ENCODE measurements around the gene GK. TPM values are rescaled to one million over a fixed set of nuclear protein-coding genes. Genes with fewer than 3 reads are reported as not detected.
"Not testable (repeated sequence)": the region's sequence is repeated elsewhere in the genome, so short reads cannot be mapped to it uniquely, and the experiment has no call there.

GK gene
- polyA plus RNA-seq, 1 experiment = 31.4 TPM

DNA sequence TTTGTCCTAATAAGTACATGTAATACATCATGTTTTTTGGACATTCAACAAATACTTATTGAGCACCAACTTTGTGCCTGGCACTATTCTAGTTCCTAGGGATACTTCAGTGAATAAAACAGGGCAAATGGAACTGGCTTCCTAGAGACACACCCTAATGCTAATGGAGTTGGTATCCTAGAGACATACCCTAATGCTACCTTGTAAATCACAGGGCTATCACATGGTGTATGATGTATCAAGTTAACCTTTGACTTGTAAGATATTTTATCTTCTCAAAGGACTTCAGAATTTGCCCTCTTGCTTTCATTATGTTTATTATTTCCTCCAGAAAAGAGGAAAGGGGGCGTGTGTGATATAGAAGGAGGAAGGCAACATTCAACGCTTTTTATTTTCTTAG, 10.1 kb downstream of the GK start:
- Histone ChIP-seq H3K27me3 (ENCODE audit: control insufficient read depth, insufficient read depth, low read length) (no peaks in the 10 kb centered on the region), H3K4me3 (ENCODE audit: low read depth, low read length) (no peak overlapping the region), H3K9me3 (ENCODE audit: control insufficient read depth, insufficient read depth, low read length) (no peaks in the 10 kb centered on the region), H3K27ac (ENCODE audit: low read depth, low read length) (no peak overlapping the region)
- TF ChIP-seq, protein P1, sequence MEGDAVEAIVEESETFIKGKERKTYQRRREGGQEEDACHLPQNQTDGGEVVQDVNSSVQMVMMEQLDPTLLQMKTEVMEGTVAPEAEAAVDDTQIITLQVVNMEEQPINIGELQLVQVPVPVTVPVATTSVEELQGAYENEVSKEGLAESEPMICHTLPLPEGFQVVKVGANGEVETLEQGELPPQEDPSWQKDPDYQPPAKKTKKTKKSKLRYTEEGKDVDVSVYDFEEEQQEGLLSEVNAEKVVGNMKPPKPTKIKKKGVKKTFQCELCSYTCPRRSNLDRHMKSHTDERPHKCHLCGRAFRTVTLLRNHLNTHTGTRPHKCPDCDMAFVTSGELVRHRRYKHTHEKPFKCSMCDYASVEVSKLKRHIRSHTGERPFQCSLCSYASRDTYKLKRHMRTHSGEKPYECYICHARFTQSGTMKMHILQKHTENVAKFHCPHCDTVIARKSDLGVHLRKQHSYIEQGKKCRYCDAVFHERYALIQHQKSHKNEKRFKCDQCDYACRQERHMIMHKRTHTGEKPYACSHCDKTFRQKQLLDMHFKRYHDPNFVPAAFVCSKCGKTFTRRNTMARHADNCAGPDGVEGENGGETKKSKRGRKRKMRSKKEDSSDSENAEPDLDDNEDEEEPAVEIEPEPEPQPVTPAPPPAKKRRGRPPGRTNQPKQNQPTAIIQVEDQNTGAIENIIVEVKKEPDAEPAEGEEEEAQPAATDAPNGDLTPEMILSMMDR (IDR thresholded peaks at IDR 0.05; ENCODE audit: low read depth, low read length) = no peak
- ChIA-PET CTCF (no interaction called here), POLR2A (no interaction called here)
- no peak for DNase-seq (ENCODE audit: low read depth, low spot score)

DNA sequence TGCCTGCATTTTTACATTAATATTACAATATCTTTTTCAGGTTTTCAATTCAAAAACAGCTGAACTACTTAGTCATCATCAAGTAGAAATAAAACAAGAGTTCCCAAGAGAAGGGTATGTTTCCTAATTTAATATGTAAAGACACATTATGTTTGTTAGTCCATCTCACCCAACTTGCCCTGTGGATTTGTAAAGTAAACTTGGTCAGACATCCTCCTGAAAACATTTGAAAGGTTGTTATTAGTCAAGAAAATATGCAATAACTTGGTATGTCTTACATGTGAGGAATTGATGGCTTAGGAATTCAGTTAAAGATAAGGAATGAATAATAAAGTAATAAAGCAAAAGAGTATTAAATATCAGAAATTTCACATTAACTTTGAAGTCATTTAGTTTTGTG, 12.2 kb downstream of the GK start:
- H3K4me3 ChIP-seq (ENCODE audit: low read depth, low read length) = no peak overlapping the region
- no peaks in the 10 kb centered on the region for H3K9me3 ChIP-seq (ENCODE audit: control insufficient read depth, insufficient read depth, low read length)
- H3K27ac ChIP-seq (ENCODE audit: low read depth, low read length) = no peak overlapping the region
- ChIA-PET CTCF (no interaction called here), POLR2A (no interaction called here)
- TF ChIP-seq, protein P1 (IDR thresholded peaks at IDR 0.05; ENCODE audit: low read depth, low read length) = no peak
- no peaks in the 10 kb centered on the region for H3K27me3 ChIP-seq (ENCODE audit: control insufficient read depth, insufficient read depth, low read length)
- DNase-seq (ENCODE audit: low read depth, low spot score) = no peak

DNA sequence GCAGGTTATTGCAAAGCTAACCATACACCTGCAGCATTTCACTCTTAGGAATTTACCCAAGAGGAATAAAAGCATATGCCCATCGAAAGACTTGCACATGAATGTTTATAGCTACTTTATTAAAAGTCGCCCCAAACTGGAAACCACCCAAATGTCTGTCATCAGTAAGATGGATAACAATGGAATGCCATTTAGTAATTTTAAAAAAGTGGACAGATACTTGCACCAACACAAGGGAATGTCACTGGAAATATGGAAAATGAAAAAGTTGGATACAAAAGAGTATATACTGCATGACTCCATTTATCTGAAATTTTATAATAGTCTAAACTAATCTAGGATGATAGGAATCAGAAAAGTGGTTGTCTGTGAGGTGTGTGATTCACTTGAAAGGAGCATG, 12.9 kb downstream of the GK start:
- TF ChIP-seq, protein P1 (IDR thresholded peaks at IDR 0.05; ENCODE audit: low read depth, low read length) = no peak
- no peak for DNase-seq (ENCODE audit: low read depth, low spot score)
- Histone ChIP-seq H3K9me3 (ENCODE audit: control insufficient read depth, insufficient read depth, low read length) (no peaks in the 10 kb centered on the region), H3K4me3 (ENCODE audit: low read depth, low read length) (no peak overlapping the region), H3K27ac (ENCODE audit: low read depth, low read length) (no peak overlapping the region), H3K27me3 (ENCODE audit: control insufficient read depth, insufficient read depth, low read length) (no peaks in the 10 kb centered on the region)
- CTCF ChIA-PET = no interaction called here
- POLR2A ChIA-PET = no interaction called here

DNA sequence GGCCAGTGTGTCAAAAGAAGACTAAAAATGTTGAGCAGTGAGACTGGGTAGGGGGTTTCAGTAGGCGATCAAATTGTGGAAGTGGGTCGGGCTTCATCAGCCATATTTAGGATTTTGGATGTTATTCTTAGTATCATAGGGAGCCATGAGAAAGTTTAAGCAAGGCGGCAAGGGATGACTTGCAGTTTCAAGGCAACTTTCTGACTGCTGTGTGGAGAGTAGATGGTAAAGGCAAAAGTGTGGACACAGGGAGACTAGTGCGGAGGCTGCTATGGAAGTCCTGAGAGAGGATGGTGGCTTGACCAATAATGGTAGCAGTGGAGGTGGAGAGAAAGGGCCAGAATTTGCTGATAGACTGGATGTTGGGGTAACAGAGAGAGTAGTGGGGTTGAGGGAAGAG, 15.4 kb downstream of the GK start:
- CTCF ChIA-PET = interaction anchor here (0.7 kb wide), 1 partner anchor 98 kb away, joined by 3 read pairs; no protein-coding TSS in a partner anchor

DNA sequence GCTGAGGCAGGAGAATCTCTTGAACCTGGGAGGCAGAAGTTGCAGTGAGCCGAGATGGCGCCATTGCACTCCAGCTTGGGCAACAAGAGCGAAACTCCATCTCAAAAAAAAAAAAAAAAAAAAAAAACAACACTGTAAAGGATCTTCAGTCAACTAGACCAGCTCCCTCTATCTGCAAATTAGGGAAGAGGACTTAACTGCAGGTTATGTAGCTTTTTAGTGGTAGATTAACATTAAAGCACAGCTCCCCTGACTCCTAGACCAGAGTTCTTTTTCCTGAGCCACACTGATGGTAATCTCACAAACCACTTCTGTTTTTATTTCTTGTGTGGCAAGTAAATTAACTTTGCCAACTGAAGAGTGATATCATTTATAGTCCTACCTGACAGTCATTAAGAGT, 18.0 kb downstream of the GK start:
- POLR2A ChIA-PET; H3K27me3 ChIP-seq (ENCODE audit: control insufficient read depth, insufficient read depth, low read length); H3K4me3 ChIP-seq (ENCODE audit: low read depth, low read length); H3K27ac ChIP-seq (ENCODE audit: low read depth, low read length); DNase-seq (ENCODE audit: low read depth, low spot score); H3K9me3 ChIP-seq (ENCODE audit: control insufficient read depth, insufficient read depth, low read length): not testable (repeated sequence)
- CTCF ChIA-PET = interaction anchor here (0.6 to 1.4 kb wide), 3 partner anchors 10 to 1387 kb away, joined by 3 to 5 read pairs (median 5); no protein-coding TSS in a partner anchor
- TF ChIP-seq, protein P1 (IDR thresholded peaks at IDR 0.05; ENCODE audit: low read depth, low read length) = 0 out of 2 replicates have a peak, but pooled peaks have one; percentile 6

More for the DNA sequence above, 15.4 kb downstream of the GK start:
- no peak overlapping the region for H3K4me3 ChIP-seq (ENCODE audit: low read depth, low read length)
- POLR2A ChIA-PET = no interaction called here
- H3K9me3 ChIP-seq (ENCODE audit: control insufficient read depth, insufficient read depth, low read length) = no peaks in the 10 kb centered on the region
- TF ChIP-seq, protein P1 (IDR thresholded peaks at IDR 0.05; ENCODE audit: low read depth, low read length) = no peak
- no peak overlapping the region for H3K27ac ChIP-seq (ENCODE audit: low read depth, low read length)
- DNase-seq (ENCODE audit: low read depth, low spot score) = no peak
- no peaks in the 10 kb centered on the region for H3K27me3 ChIP-seq (ENCODE audit: control insufficient read depth, insufficient read depth, low read length)
